Measurements from ENCODE around the gene CDC42EP5.

- TF ChIP-seq SUZ12 (IDR thresholded peaks at IDR 0.05) (no peak), BHLHE40 (IDR thresholded peaks at IDR 0.05; ENCODE audit: borderline replicate concordance) (no peak), SP1 (IDR thresholded peaks at IDR 0.05) (no peak), TARDBP (IDR thresholded peaks at IDR 0.05) (no peak), ELF4 (IDR thresholded peaks at IDR 0.05) (no peak), FOXK2 (IDR thresholded peaks at IDR 0.05) (no peak), ARNT (IDR thresholded peaks at IDR 0.05) (no peak), LEF1 (IDR thresholded peaks at IDR 0.05; ENCODE audit: borderline replicate concordance) (no peak), NFRKB (IDR thresholded peaks at IDR 0.05) (no peak), PKNOX1 (IDR thresholded peaks at IDR 0.05) (no peak), FOXA1 (IDR thresholded peaks at IDR 0.05) (no peak), HDGF (IDR thresholded peaks at IDR 0.05; ENCODE audit: borderline replicate concordance) (no peak), FOXM1 (IDR thresholded peaks at IDR 0.05; ENCODE audit: borderline replicate concordance) (no peak)
These were observed 57.0 kb downstream of the CDC42EP5 start for GRCh38 chr19:54415901-54416673.

Measured in HEK293T (cell line).